Right lobe of liver (tissue), 6 donors: ENCODE measurements around the gene PLS3. TPM values are rescaled to one million over a fixed set of nuclear protein-coding genes. Genes with fewer than 3 reads are reported as not detected.
A peak's percentile ranks its signal among the peaks of the same experiment; 100 is the strongest.

Experiments
- ATAC-seq, 4 donors: fragments of 200-7000 bp; cut with Tn5 transposase; one replicate each; pipeline ENCODE4 v1.9.1; 2020; ENCODE audit warnings: mild to moderate bottlenecking in 4 of 4, moderate library complexity in 4 of 4
- DNase-seq, 3 donors: peaks; one replicate each; pipeline ENCODE4 v3.0.0-alpha.2; 2020
- H3K27ac ChIP-seq, 3 donors: fragments of 200-600 bp; one replicate each; pipeline ENCODE4 v1.8.0; 2022
- H3K27me3 ChIP-seq, 2 donors: fragments of 200-600 bp; one replicate each; pipeline ENCODE4 v1.8.0; 2022
- H3K36me3 ChIP-seq, 4 donors: fragments of 200-600 bp; sonication (generic) in 1 of 4; one replicate each; pipeline versions ENCODE4 v1.5.1 to v1.8.0; 2017 to 2022; ENCODE audit warnings: control low read depth in 1 of 4
- H3K4me1 ChIP-seq, 4 donors: fragments of 200-600 bp; sonication (generic) in 1 of 4; one replicate each; pipeline versions ENCODE4 v1.5.1 to v1.8.0; 2017 to 2022; ENCODE audit warnings: control low read depth in 1 of 4
- H3K4me3 ChIP-seq, 3 donors: fragments of 200-600 bp; one replicate each; pipeline ENCODE4 v1.8.0; 2022
- H3K9me3 ChIP-seq, 4 donors: fragments of 200-600 bp; sonication (generic) in 1 of 4; one replicate each; pipeline versions ENCODE4 v1.5.1 to v1.8.0; 2017 to 2022; ENCODE audit warnings: control low read depth in 1 of 4
- POLR2A ChIP-seq: fragments of 450-650 bp; IDR thresholded peaks from one replicate; pipeline ENCODE4 v1.6.1; 2017; ENCODE audit warnings: antibody characterized with exemption, mild to moderate bottlenecking
- WGBS: methylation state at CpG from one replicate; pipeline ENCODE4 v1.1.6; 2018; ENCODE audit warnings: low coverage, low lambda C conversion rate; ENCODE audit not compliant: insufficient coverage; ENCODE audit errors: missing lambda C conversion rate; 5-methylcytosine and 5-hydroxymethylcytosine counted together
- intact Hi-C, 2 donors: fragments of 100-400 bp; cut with DNase I; formaldehyde crosslinking; loops; one replicate each; pipeline versions ENCODE4 v1.11.2 to v1.14.1; 2022
- total RNA-seq, 6 experiments: library from RNA; depleted of rRNA in 2 of 6; stranded (reverse); fragments of >200 nt in 2 of 6; fragmentation: NEBNext Ultra II Directional in 3 of 6; extraction: Animal tissue kit (Norgen Biotek cat#: 25700) in 3 of 6; gene quantifications; one replicate each; pipeline versions ENCODE4 v1.1.0 to v1.2.4, GENCODE V29; 2016 to 2023
- TF ChIP-seq, protein P1 (sequence below), 4 donors: fragments of 200-600 bp in 3 of 4; fragments of 450-650 bp in 1 of 4; IDR thresholded peaks; one replicate each; pipeline versions ENCODE4 v1.5.1 to v1.8.0; 2016 to 2022; ENCODE audit warnings: antibody characterized with exemption in 4 of 4, mild to moderate bottlenecking in 2 of 4
- donor health status: DM: no; HTN: yes; CAD: no.
- donor health status: DM: no; HTN: no; CAD: no.
- donor health status: DM: no; HTN: no; CAD: no.
- donor health status: DM: no; HTN: yes; CAD: no.
- donor health status: DM: no; HTN: yes; CAD: no.

PLS3 gene
- total RNA-seq, 6 experiments from 2014 or later = 85.3 to 239 (median 114) TPM

DNA sequence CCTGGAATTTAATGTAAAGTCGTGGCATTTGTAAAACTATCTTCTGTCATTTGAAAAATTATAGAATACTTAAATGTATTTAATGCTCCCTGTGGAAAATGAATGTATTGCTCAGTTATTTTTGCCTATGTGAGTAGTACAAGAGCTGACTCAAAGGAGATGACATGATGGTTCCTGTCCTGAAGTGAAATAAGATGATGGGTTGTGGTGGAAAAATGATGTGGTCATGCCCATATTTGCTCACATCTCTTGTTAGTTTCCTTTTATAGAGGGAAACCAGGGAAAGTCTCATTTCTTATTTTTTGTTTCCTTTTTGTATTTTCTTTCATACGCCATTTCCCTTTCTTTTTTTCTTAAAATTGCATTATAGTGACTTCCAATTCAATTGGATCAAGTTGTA, 23.7 kb downstream of the PLS3 start:
- ATAC-seq (no peak), DNase-seq (no peak)
- TF ChIP-seq, protein P1, sequence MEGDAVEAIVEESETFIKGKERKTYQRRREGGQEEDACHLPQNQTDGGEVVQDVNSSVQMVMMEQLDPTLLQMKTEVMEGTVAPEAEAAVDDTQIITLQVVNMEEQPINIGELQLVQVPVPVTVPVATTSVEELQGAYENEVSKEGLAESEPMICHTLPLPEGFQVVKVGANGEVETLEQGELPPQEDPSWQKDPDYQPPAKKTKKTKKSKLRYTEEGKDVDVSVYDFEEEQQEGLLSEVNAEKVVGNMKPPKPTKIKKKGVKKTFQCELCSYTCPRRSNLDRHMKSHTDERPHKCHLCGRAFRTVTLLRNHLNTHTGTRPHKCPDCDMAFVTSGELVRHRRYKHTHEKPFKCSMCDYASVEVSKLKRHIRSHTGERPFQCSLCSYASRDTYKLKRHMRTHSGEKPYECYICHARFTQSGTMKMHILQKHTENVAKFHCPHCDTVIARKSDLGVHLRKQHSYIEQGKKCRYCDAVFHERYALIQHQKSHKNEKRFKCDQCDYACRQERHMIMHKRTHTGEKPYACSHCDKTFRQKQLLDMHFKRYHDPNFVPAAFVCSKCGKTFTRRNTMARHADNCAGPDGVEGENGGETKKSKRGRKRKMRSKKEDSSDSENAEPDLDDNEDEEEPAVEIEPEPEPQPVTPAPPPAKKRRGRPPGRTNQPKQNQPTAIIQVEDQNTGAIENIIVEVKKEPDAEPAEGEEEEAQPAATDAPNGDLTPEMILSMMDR (IDR thresholded peaks at IDR 0.05) = no peak
- TF ChIP-seq POLR2A = no peak
- Histone ChIP-seq H3K4me3 (no peak overlapping the region), H3K9me3 (no peaks in the 10 kb centered on the region), H3K4me1 (peaks cover 0 to 35% (median 10%) of the 10 kb centered on the region in 4 donors), H3K36me3 (no peaks in the 10 kb centered on the region), H3K27ac (no peak overlapping the region), H3K27me3 (peaks cover 5 to 7% of the 10 kb centered on the region in 2 donors)
- intact Hi-C loops = no loop called here
- WGBS = 37% methylated on average over 2 of the region's 2 CpGs

DNA sequence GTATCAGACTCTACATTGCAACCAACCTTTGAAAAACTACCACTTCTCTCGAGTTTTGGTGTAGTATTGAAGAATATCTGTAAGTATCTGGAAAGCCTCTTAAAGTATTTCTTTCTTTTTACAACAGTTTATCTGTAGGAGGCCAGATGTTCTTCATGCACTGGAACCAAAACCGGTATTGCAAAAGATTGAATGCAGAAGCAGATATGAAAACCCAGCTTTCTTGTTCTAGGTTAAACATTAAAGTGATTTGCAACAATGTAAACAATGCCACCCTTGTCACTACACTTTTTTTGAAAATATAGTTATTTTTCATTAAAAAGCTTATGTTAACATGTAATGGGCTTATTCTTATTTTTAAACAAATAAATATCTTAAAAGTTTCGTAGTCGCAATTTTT, 27.2 kb downstream of the PLS3 start:
- ATAC-seq = peak in 3 of 4 donors; percentile 22 to 67 (median 63)
- H3K4me1 ChIP-seq = peaks cover 0 to 30% (median 5%) of the 10 kb centered on the region in 4 donors
- H3K9me3 ChIP-seq = no peaks in the 10 kb centered on the region
- WGBS = 18% methylated on average over 4 of the region's 4 CpGs
- H3K27me3 ChIP-seq = peaks cover 5 to 7% of the 10 kb centered on the region in 2 donors
- no peaks in the 10 kb centered on the region for H3K36me3 ChIP-seq
- H3K4me3 ChIP-seq = no peak overlapping the region
- peak overlapping the region in 1 of 3 donors; percentile 2 for H3K27ac ChIP-seq
- DNase-seq = no peak
- intact Hi-C loops = no loop called here
- TF ChIP-seq, protein P1 (IDR thresholded peaks at IDR 0.05) = no peak
- TF ChIP-seq POLR2A = no peak

DNA sequence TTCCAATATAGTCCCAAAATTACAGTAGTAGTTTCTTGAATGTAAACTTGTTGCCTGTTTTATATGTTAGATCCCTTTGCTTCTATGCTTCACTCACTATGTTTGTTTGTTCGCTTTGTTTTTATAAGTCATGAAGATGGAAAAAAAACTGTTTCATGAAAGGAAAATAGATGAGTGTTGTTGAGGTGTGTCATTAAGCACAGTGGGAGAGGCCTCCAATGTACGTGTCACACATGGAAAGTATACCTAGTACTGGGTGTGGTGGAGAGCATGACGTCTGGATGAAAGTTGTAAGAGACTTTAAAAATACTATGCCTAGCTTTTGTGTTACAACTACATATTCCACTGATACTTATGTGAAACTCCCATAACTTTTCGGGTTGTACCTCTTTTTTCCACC, 28.4 kb downstream of the PLS3 start:
- intact Hi-C loops = no loop called here

DNA sequence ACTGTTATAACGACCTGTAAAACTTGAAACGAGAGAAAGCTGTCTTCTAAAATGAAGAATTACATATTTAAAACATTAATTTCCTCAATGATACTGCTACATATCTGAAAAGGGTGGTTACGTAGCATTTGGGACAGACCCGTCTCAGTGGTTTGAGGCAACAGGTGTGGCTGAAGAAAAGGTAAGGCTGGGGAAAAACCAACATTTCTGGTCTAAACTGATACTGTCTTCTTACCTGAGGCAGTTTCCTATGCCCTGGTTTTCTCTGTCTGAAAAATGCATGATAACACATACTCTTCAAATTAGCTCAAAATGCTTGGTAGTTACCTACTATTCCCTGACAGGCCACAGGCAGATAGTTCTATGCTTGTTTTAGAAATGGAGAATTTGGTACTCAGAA, 30.4 kb downstream of the PLS3 start:
- 47% methylated on average over 4 of the region's 4 CpGs for WGBS
- no peak for ATAC-seq

More for the DNA sequence above, 28.4 kb downstream of the PLS3 start:
- no peak for DNase-seq
- Histone ChIP-seq H3K36me3 (no peaks in the 10 kb centered on the region), H3K27me3 (peaks cover 0 to 5% of the 10 kb centered on the region in 2 donors), H3K27ac (no peak overlapping the region), H3K4me1 (peaks cover 0 to 22% (median 0%) of the 10 kb centered on the region in 4 donors), H3K9me3 (no peaks in the 10 kb centered on the region), H3K4me3 (no peak overlapping the region)
- TF ChIP-seq, protein P1 (IDR thresholded peaks at IDR 0.05) = no peak
- no peak for TF ChIP-seq POLR2A
- ATAC-seq = no peak
- 51% methylated on average over 4 of the region's 4 CpGs for WGBS

More for the DNA sequence above, 30.4 kb downstream of the PLS3 start:
- TF ChIP-seq, protein P1 (IDR thresholded peaks at IDR 0.05) = no peak
- TF ChIP-seq POLR2A = no peak
- Histone ChIP-seq H3K4me3 (no peak overlapping the region), H3K4me1 (peaks cover 0 to 8% (median 0%) of the 10 kb centered on the region in 4 donors), H3K27ac (no peak overlapping the region), H3K27me3 (peaks cover 0 to 5% of the 10 kb centered on the region in 2 donors), H3K36me3 (no peaks in the 10 kb centered on the region), H3K9me3 (no peaks in the 10 kb centered on the region)
- no peak for DNase-seq
- intact Hi-C loops = no loop called here
